ENCODE data around the gene ZDHHC6.
"Not testable (repeated sequence)": the region's sequence is repeated elsewhere in the genome, so short reads cannot be mapped to it uniquely, and the experiment has no call there.

Gene ZDHHC6

GRCh38 chr10:112407696-112408095 lies 39.0 kb downstream of the ZDHHC6 start:
- Histone ChIP-seq H3K36me3 (peaks cover 77 to 100% (median 97%) of the 10 kb centered on the region in 11 experiments), H3K27me3 (no peaks in the 10 kb centered on the region), H3K4me3 (no peak overlapping the region), H4K20me1 (no peaks in the 10 kb centered on the region), H3K9me3 (replicated peaks in 1 of 11) (peaks cover 0 to 13% (median 10%) of the 10 kb centered on the region in 11 experiments; a peak in 13 of 22 replicates), H3K9ac (no peak overlapping the region), H3K4me2 (no peak overlapping the region), H3K4me1 (no peaks in the 10 kb centered on the region; a peak in 1 of 20 replicates), H3K27ac (no peak overlapping the region)
- TF ChIP-seq Cebpa-rat (IDR thresholded peaks at IDR 0.05) = no peak

- H3K9ac ChIP-seq, H3K27ac ChIP-seq, H3K4me1 ChIP-seq, H4K20me1 ChIP-seq, H3K27me3 ChIP-seq, H3K4me2 ChIP-seq, H3K4me3 ChIP-seq: not testable (repeated sequence)
- Histone ChIP-seq H3K9me3 (replicated peaks in 1 of 11) (peaks cover 0 to 13% (median 10%) of the 10 kb centered on the region in 11 experiments; a peak in 13 of 22 replicates), H3K36me3 (peaks cover 80 to 100% (median 97%) of the 10 kb centered on the region in 11 experiments)
Observed at GRCh38 chr10:112406806-112407205, 39.9 kb downstream of the ZDHHC6 start.

DNA sequence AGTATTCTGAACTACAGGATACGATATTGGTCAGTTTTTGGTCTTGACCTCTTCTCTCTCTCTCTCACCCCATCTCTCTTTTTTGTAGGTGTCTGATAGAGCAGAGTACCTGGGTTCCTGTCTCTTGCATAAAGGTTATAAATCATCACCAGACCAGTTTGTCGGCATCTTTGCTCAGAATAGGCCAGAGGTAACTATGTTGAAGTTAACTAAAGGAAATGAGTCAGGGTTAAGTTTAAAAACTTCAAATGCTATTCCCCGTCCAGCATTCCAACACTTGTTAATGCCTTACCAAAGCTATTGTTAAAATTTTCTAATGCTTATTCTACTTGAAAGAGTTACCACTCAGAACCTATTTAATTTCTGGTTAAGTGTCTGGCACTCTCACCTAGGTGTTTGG lies 42.1 kb downstream of the ZDHHC6 start:
- no peaks in the 10 kb centered on the region; a peak in 1 of 20 replicates for H3K4me1 ChIP-seq
- no peak overlapping the region for H3K4me2 ChIP-seq
- peaks cover 0 to 13% (median 10%) of the 10 kb centered on the region in 11 experiments; a peak in 13 of 22 replicates for H3K9me3 ChIP-seq (replicated peaks in 1 of 11)
- H4K20me1 ChIP-seq = no peaks in the 10 kb centered on the region
- no peaks in the 10 kb centered on the region for H3K27me3 ChIP-seq
- no peak overlapping the region for H3K9ac ChIP-seq
- no peak overlapping the region for H3K4me3 ChIP-seq
- H3K27ac ChIP-seq = no peak overlapping the region
- TF ChIP-seq Cebpa-rat (IDR thresholded peaks at IDR 0.05) = no peak
- peaks cover 69 to 100% (median 94%) of the 10 kb centered on the region in 11 experiments for H3K36me3 ChIP-seq

DNA sequence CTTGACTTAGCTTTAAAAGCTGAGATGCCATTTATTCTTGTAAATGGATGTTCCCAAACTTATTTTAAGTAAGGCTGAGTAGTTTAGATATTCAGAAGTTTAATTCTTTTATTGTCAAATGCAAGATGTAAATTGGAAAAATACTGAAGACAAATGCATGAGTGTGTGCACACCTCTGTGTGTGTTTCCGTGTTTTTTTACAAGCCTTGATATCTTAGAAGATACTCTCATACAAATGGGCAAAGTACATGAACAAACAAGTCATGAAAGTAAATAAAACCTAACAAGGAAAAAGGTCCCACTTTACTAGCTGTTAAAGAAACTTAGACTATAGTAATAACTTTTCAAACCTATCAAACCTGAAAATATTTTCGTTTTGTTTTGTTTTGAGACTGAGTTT lies 43.8 kb downstream of the ZDHHC6 start:
- Histone ChIP-seq H3K36me3 (peaks cover 68 to 99% (median 91%) of the 10 kb centered on the region in 11 experiments), H3K27me3 (no peaks in the 10 kb centered on the region), H3K27ac (no peak overlapping the region), H4K20me1 (no peaks in the 10 kb centered on the region), H3K4me3 (no peak overlapping the region), H3K9me3 (replicated peaks in 1 of 11) (peaks cover 0 to 13% (median 10%) of the 10 kb centered on the region in 11 experiments; a peak in 13 of 22 replicates), H3K9ac (no peak overlapping the region), H3K4me2 (no peak overlapping the region), H3K4me1 (no peaks in the 10 kb centered on the region; a peak in 1 of 20 replicates)
- TF ChIP-seq Cebpa-rat (IDR thresholded peaks at IDR 0.05) = no peak

DNA sequence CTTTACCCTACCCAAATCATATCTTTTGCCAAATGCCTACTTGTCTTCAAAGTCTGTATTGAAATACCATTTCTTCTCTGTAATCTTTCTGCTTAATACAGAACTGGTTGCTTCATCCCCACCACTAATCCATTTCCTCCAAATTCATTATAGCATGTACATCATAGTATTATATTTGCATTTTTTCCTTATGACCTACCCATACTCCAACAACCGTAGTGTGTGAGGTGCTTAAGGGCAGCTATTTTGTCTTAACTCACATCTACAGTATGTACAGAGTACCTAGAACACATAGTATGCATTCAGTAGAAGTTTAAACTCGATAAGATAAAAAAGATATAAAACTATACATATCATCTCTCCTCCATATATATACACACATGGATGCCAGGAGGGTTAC lies 49.1 kb downstream of the ZDHHC6 start:
- Histone ChIP-seq H3K4me2 (no peak overlapping the region), H3K4me1 (no peaks in the 10 kb centered on the region), H4K20me1 (no peaks in the 10 kb centered on the region; a peak in 2 of 22 replicates), H3K27me3 (no peaks in the 10 kb centered on the region), H3K4me3 (no peak overlapping the region), H3K27ac (no peak overlapping the region), H3K9ac (no peak overlapping the region), H3K36me3 (peaks cover 61 to 90% (median 80%) of the 10 kb centered on the region in 11 experiments), H3K9me3 (replicated peaks in 1 of 11) (no peaks in the 10 kb centered on the region)
- TF ChIP-seq Cebpa-rat (IDR thresholded peaks at IDR 0.05) = no peak

DNA sequence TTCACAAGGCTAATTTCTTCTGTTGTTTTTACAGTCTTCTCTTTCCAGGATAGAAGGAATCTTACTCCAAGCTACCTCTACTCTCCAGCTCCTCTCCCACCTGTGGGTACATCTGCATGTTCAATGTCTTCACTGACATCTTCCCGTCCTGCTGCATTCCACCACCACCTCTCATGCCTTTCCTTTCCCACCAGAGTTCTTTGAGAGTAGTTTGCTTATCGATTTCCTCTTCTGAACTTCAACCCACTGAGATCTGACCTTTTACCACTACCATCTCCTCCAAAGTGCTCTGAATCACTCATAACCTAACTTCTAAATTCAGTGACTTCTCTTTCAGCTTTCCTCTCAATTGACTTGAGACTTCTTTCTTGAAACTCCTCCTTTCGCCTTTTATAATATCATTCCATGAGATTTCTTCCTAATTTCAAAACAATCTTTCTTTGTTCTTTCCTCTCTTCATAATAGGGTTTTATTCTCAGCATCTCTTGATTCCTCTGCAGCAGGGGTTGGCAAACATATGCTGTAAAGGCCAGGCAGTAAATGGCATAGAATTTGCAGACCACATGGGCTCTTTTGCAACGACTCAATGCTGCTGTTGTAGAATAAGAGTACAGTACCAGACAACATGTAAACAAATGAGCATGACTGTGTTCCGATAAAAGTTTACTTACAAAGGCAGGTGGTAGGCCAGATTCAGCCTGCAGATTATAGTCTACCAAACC lies 50.7 kb downstream of the ZDHHC6 start:
- Histone ChIP-seq H3K4me1 (peaks cover 0 to 4% (median 0%) of the 10 kb centered on the region in 10 experiments; a peak in 3 of 20 replicates), H3K4me3 (no peak overlapping the region), H3K9ac (no peak overlapping the region), H3K9me3 (replicated peaks in 1 of 11) (no peaks in the 10 kb centered on the region), H3K27me3 (no peaks in the 10 kb centered on the region), H3K36me3 (peaks cover 51 to 74% (median 65%) of the 10 kb centered on the region in 11 experiments), H4K20me1 (no peaks in the 10 kb centered on the region; a peak in 2 of 22 replicates), H3K4me2 (no peak overlapping the region), H3K27ac (no peak overlapping the region)
- TF ChIP-seq Cebpa-rat (IDR thresholded peaks at IDR 0.05) = no peak

DNA sequence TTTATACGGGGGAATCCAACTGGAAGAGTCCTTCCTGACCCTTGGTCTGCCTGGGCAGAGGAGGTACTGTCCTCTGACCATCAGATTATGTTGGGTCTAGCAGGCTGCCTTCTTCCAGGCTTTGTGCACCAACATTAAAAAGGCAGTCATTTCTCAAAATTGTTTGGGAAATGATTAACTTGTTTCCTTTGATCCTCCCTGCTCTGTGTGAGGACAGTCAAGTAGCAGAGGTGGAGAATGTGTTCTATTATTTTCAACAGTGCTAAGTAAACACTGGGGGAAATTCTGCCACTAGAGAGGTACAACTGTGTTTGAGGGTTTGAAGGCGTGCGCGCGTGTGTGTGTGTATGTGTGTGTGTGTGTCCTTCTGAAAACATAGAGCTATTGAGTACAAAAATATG lies 52.2 kb downstream of the ZDHHC6 start:
- Histone ChIP-seq H3K4me2 (no peak overlapping the region), H3K36me3 (peaks cover 42 to 60% (median 51%) of the 10 kb centered on the region in 11 experiments), H3K27ac (no peak overlapping the region), H3K9ac (no peak overlapping the region), H3K4me1 (peaks cover 8 to 19% (median 10%) of the 10 kb centered on the region in 10 experiments), H3K4me3 (no peak overlapping the region), H3K9me3 (replicated peaks in 1 of 11) (no peaks in the 10 kb centered on the region), H3K27me3 (no peaks in the 10 kb centered on the region), H4K20me1 (no peaks in the 10 kb centered on the region; a peak in 2 of 22 replicates)
- no peak for TF ChIP-seq Cebpa-rat (IDR thresholded peaks at IDR 0.05)

DNA sequence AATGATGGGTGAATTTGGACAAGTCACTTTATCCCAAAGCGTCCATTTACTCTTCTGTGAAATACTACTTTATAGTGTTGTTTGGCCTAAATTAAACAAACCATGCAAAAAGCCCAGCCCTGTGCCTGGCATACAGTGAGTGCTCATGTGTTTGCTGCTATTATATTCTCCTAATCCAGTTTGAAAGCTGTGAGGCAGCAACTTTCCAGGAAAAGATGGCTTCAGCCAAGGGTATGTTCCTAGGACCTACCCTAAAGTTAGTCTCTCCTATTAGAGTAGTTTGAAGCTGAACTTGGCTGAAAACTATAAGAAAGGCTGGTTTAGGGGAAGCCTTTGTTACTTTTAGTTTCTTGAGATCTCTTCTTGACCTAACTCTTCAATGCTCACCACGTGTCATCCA lies 52.9 kb downstream of the ZDHHC6 start:
- no peaks in the 10 kb centered on the region for H3K9me3 ChIP-seq (replicated peaks in 1 of 11)
- no peak for TF ChIP-seq Cebpa-rat (IDR thresholded peaks at IDR 0.05)
- no peak overlapping the region for H3K9ac ChIP-seq
- peaks cover 36 to 53% (median 45%) of the 10 kb centered on the region in 11 experiments for H3K36me3 ChIP-seq
- H3K4me3 ChIP-seq = no peak overlapping the region
- H3K4me2 ChIP-seq = no peak overlapping the region
- H3K4me1 ChIP-seq = peaks cover 14 to 26% (median 16%) of the 10 kb centered on the region in 10 experiments
- no peaks in the 10 kb centered on the region for H3K27me3 ChIP-seq
- no peak overlapping the region for H3K27ac ChIP-seq
- H4K20me1 ChIP-seq = no peaks in the 10 kb centered on the region; a peak in 2 of 22 replicates

DNA sequence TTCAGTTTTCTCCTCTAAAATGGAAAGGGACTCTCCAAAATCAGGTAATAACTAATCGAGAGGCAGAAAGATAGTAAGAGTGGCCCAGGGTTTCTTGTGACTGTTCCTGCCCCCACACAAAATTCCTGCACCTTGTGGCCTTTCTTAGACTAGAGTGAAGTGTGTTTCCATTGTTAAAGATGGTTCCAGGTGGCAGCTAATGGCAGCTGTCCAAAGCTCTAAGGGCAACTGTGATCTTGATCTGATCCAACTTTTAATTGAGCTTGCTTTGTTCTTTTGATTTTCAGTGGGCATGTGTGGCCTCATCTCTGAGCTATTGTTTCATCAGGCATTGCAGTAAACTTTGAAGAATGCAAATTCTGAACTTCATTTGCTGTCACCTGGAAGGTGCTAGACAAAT lies 53.4 kb downstream of the ZDHHC6 start:
- no peaks in the 10 kb centered on the region for H3K27me3 ChIP-seq
- no peak overlapping the region for H3K4me3 ChIP-seq
- no peak overlapping the region for H3K27ac ChIP-seq
- TF ChIP-seq Cebpa-rat (IDR thresholded peaks at IDR 0.05) = no peak
- H3K9me3 ChIP-seq (replicated peaks in 1 of 11) = no peaks in the 10 kb centered on the region
- H3K9ac ChIP-seq = no peak overlapping the region
- peaks cover 14 to 31% (median 21%) of the 10 kb centered on the region in 10 experiments for H3K4me1 ChIP-seq
- no peaks in the 10 kb centered on the region; a peak in 2 of 22 replicates for H4K20me1 ChIP-seq
- peaks cover 31 to 48% (median 40%) of the 10 kb centered on the region in 11 experiments for H3K36me3 ChIP-seq
- H3K4me2 ChIP-seq = no peak overlapping the region
